ENCODE measurements around the gene SRR. TPM values are rescaled to one million over a fixed set of nuclear protein-coding genes. Genes with fewer than 3 reads are reported as not detected.

SRR gene
- total and polyA plus RNA-seq, 9 of the 15 experiments (the other 6 are each of a cell fraction or from before 2014, with no cell fraction given) = 5.0 to 19.4 (median 7.9) TPM

DNA sequence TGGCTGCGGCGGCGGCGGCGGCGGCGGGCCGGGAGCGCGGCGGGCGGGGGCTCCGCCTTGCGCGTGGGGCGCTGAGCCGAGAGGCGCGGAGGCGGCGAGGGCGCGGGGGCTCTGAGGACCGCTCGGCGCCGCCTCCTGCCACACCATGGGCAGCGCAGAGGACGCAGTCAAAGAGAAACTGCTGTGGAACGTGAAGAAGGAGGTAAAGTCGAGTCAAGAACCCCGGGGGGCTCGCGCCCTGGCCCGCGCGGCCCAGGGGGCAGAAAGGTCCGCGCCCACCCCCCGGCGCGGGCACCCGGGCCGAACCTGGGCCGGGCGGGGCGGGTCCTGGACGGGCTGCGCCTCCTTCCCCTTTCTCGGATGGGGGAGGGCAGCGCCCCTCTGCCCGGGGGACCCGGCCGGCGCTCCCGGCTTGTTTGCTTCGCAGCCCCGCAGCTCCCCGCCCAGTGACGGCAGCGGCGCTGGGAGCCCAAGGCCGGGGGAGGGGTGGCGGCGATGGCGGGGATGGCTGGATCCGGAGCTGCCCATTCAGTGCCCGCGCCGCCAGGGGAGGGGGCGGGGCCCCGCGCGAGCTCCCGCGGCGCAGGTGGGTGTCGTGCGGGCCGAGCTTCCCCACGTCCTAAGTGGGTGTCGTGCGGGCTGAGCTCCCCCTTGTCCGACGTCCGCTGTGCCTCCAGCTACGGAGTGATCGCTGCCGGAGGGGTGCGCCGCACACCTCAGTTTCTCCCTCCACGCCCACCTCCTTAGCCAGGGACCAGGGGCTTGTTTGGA is 34.0 kb downstream of the SRR start (continued):
- TF ChIP-seq MAX (CRISPR knock-in tag; IDR thresholded peaks at IDR 0.05) (0 out of 2 replicates have a peak, but pooled peaks have one; percentile 13), ELF2 (CRISPR knock-in tag; IDR thresholded peaks at IDR 0.05) (no peak), ZFP1 (CRISPR knock-in tag; IDR thresholded peaks at IDR 0.05) (no peak), SAFB (IDR thresholded peaks at IDR 0.05; ENCODE audit: borderline replicate concordance, low read depth, low read length) (peak; percentile 47; the same call in 1 of the 2 replicates), PHF8 (IDR thresholded peaks at IDR 0.05; ENCODE audit: borderline replicate concordance, low read length) (peak; percentile 45; the same call in 1 of the 2 replicates), CXXC5 (CRISPR knock-in tag; IDR thresholded peaks at IDR 0.05) (0 out of 2 replicates have a peak, but pooled peaks have one; percentile 7), CREBBP (IDR thresholded peaks at IDR 0.05; ENCODE audit: low read depth, low read length) (no peak), RFX1 (IDR thresholded peaks at IDR 0.05) (no peak), PHB (CRISPR knock-in tag; IDR thresholded peaks at IDR 0.05) (no peak), FOXP1 (CRISPR knock-in tag; IDR thresholded peaks at IDR 0.05) (no peak), ZNF609 (CRISPR knock-in tag; IDR thresholded peaks at IDR 0.05; ENCODE audit: borderline replicate concordance) (no peak), MIER1 (IDR thresholded peaks at IDR 0.05; ENCODE audit: low read depth) (no peak), BMI1 (IDR thresholded peaks at IDR 0.05; ENCODE audit: low read length) (no peak), SNIP1 (IDR thresholded peaks at IDR 0.05; ENCODE audit: low read depth) (no peak), ZNF263 (CRISPR knock-in tag; IDR thresholded peaks at IDR 0.05; ENCODE audit: borderline replicate concordance) (no peak), ARID2 (IDR thresholded peaks at IDR 0.05) (no peak), POU5F1 (IDR thresholded peaks at IDR 0.05; ENCODE audit: borderline replicate concordance, low read depth, low read length, partially characterized antibody) (no peak)
- TF ChIP-seq, protein P1, sequence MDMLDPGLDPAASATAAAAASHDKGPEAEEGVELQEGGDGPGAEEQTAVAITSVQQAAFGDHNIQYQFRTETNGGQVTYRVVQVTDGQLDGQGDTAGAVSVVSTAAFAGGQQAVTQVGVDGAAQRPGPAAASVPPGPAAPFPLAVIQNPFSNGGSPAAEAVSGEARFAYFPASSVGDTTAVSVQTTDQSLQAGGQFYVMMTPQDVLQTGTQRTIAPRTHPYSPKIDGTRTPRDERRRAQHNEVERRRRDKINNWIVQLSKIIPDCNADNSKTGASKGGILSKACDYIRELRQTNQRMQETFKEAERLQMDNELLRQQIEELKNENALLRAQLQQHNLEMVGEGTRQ (CRISPR knock-in tag; IDR thresholded peaks at IDR 0.05) = no peak
- TF ChIP-seq, protein P2, sequence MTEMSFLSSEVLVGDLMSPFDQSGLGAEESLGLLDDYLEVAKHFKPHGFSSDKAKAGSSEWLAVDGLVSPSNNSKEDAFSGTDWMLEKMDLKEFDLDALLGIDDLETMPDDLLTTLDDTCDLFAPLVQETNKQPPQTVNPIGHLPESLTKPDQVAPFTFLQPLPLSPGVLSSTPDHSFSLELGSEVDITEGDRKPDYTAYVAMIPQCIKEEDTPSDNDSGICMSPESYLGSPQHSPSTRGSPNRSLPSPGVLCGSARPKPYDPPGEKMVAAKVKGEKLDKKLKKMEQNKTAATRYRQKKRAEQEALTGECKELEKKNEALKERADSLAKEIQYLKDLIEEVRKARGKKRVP (CRISPR knock-in tag; IDR thresholded peaks at IDR 0.05) = no peak
- TF ChIP-seq, protein P3, sequence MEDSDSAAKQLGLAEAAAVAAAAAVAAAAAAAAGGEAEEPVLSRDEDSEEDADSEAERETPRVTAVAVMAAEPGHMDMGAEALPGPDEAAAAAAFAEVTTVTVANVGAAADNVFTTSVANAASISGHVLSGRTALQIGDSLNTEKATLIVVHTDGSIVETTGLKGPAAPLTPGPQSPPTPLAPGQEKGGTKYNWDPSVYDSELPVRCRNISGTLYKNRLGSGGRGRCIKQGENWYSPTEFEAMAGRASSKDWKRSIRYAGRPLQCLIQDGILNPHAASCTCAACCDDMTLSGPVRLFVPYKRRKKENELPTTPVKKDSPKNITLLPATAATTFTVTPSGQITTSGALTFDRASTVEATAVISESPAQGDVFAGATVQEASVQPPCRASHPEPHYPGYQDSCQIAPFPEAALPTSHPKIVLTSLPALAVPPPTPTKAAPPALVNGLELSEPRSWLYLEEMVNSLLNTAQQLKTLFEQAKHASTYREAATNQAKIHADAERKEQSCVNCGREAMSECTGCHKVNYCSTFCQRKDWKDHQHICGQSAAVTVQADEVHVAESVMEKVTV (CRISPR knock-in tag; IDR thresholded peaks at IDR 0.05) = no peak
